ENCODE data around the gene AFDN.

AFDN gene

GRCh38 chr6:167863897-167864296 lies 37.2 kb downstream of the AFDN start:
- H3K4me3 ChIP-seq (ENCODE audit: low read depth in 1 of 2, low read length in 2 of 2), result no peak overlapping the region
- H3K27ac ChIP-seq (ENCODE audit: low read depth, low read length), result no peak overlapping the region
- H3K4me1 ChIP-seq (ENCODE audit: insufficient read depth, low read length), result peaks cover 27% of the 10 kb centered on the region
- no peaks in the 10 kb centered on the region for H3K9me3 ChIP-seq (ENCODE audit: low read length)
- no peaks in the 10 kb centered on the region for H3K27me3 ChIP-seq (ENCODE audit: control insufficient read depth in 1 of 2, insufficient read depth in 2 of 2, low read length in 2 of 2)
- peaks cover 13% of the 10 kb centered on the region for H3K36me3 ChIP-seq (ENCODE audit: insufficient read depth, low read length)
- H3K9ac ChIP-seq (ENCODE audit: low read length), result no peak overlapping the region

- Histone ChIP-seq H3K9ac (ENCODE audit: low read length) (no peak overlapping the region), H3K36me3 (ENCODE audit: insufficient read depth, low read length) (peaks cover 19% of the 10 kb centered on the region), H3K27ac (ENCODE audit: low read depth, low read length) (no peak overlapping the region), H3K4me1 (ENCODE audit: insufficient read depth, low read length) (peaks cover 2% of the 10 kb centered on the region), H3K9me3 (ENCODE audit: low read length) (no peaks in the 10 kb centered on the region), H3K4me3 (ENCODE audit: low read depth in 1 of 2, low read length in 2 of 2) (no peak overlapping the region), H3K27me3 (ENCODE audit: control insufficient read depth in 1 of 2, insufficient read depth in 2 of 2, low read length in 2 of 2) (no peaks in the 10 kb centered on the region)
Observed at GRCh38 chr6:167866642-167867041, 39.9 kb downstream of the AFDN start.

- no peak overlapping the region for H3K9ac ChIP-seq (ENCODE audit: low read length)
- H3K4me3 ChIP-seq (ENCODE audit: low read depth in 1 of 2, low read length in 2 of 2), result no peak overlapping the region
- no peak overlapping the region for H3K27ac ChIP-seq (ENCODE audit: low read depth, low read length)
- H3K27me3 ChIP-seq (ENCODE audit: control insufficient read depth in 1 of 2, insufficient read depth in 2 of 2, low read length in 2 of 2), result no peaks in the 10 kb centered on the region
- H3K4me1 ChIP-seq (ENCODE audit: insufficient read depth, low read length), result no peaks in the 10 kb centered on the region
- no peaks in the 10 kb centered on the region for H3K9me3 ChIP-seq (ENCODE audit: low read length)
- H3K36me3 ChIP-seq (ENCODE audit: insufficient read depth, low read length), result peaks cover 29% of the 10 kb centered on the region
Observed at GRCh38 chr6:167870321-167870720, 43.6 kb downstream of the AFDN start.

GRCh38 chr6:167872538-167873210 lies 46.0 kb downstream of the AFDN start:
- Histone ChIP-seq H3K4me3 (ENCODE audit: low read depth in 1 of 2, low read length in 2 of 2) (no peak overlapping the region), H3K27me3 (ENCODE audit: control insufficient read depth in 1 of 2, insufficient read depth in 2 of 2, low read length in 2 of 2) (no peaks in the 10 kb centered on the region), H3K36me3 (ENCODE audit: insufficient read depth, low read length) (peaks cover 34% of the 10 kb centered on the region), H3K27ac (ENCODE audit: low read depth, low read length) (no peak overlapping the region), H3K9me3 (ENCODE audit: low read length) (no peaks in the 10 kb centered on the region), H3K4me1 (ENCODE audit: insufficient read depth, low read length) (no peaks in the 10 kb centered on the region), H3K9ac (ENCODE audit: low read length) (no peak overlapping the region)

GRCh38 chr6:167877994-167878779 lies 51.5 kb downstream of the AFDN start:
- Histone ChIP-seq H3K27ac (ENCODE audit: low read depth, low read length) (no peak overlapping the region), H3K27me3 (ENCODE audit: control insufficient read depth in 1 of 2, insufficient read depth in 2 of 2, low read length in 2 of 2) (no peaks in the 10 kb centered on the region), H3K4me1 (ENCODE audit: insufficient read depth, low read length) (no peaks in the 10 kb centered on the region), H3K36me3 (ENCODE audit: insufficient read depth, low read length) (peaks cover 31% of the 10 kb centered on the region), H3K9ac (ENCODE audit: low read length) (no peak overlapping the region), H3K9me3 (ENCODE audit: low read length) (no peaks in the 10 kb centered on the region), H3K4me3 (ENCODE audit: low read depth in 1 of 2, low read length in 2 of 2) (no peak overlapping the region)

- Histone ChIP-seq H3K36me3 (ENCODE audit: insufficient read depth, low read length) (peaks cover 31% of the 10 kb centered on the region), H3K4me3 (ENCODE audit: low read depth in 1 of 2, low read length in 2 of 2) (no peak overlapping the region), H3K27me3 (ENCODE audit: control insufficient read depth in 1 of 2, insufficient read depth in 2 of 2, low read length in 2 of 2) (no peaks in the 10 kb centered on the region), H3K9ac (ENCODE audit: low read length) (no peak overlapping the region), H3K27ac (ENCODE audit: low read depth, low read length) (no peak overlapping the region), H3K4me1 (ENCODE audit: insufficient read depth, low read length) (no peaks in the 10 kb centered on the region), H3K9me3 (ENCODE audit: low read length) (no peaks in the 10 kb centered on the region)
Observed at GRCh38 chr6:167879612-167880011, 52.9 kb downstream of the AFDN start.

GRCh38 chr6:167881327-167881726 lies 54.6 kb downstream of the AFDN start:
- no peak overlapping the region for H3K9ac ChIP-seq (ENCODE audit: low read length)
- H3K36me3 ChIP-seq (ENCODE audit: insufficient read depth, low read length), result peaks cover 24% of the 10 kb centered on the region
- H3K27me3 ChIP-seq (ENCODE audit: control insufficient read depth in 1 of 2, insufficient read depth in 2 of 2, low read length in 2 of 2), result no peaks in the 10 kb centered on the region
- H3K9me3 ChIP-seq (ENCODE audit: low read length), result no peaks in the 10 kb centered on the region
- H3K4me3 ChIP-seq (ENCODE audit: low read depth in 1 of 2, low read length in 2 of 2), result no peak overlapping the region
- H3K4me1 ChIP-seq (ENCODE audit: insufficient read depth, low read length), result no peaks in the 10 kb centered on the region
- H3K27ac ChIP-seq (ENCODE audit: low read depth, low read length), result no peak overlapping the region

GRCh38 chr6:167882244-167882643 lies 55.5 kb downstream of the AFDN start:
- H3K9me3 ChIP-seq (ENCODE audit: low read length), result no peaks in the 10 kb centered on the region
- no peak overlapping the region for H3K4me3 ChIP-seq (ENCODE audit: low read depth in 1 of 2, low read length in 2 of 2)
- no peaks in the 10 kb centered on the region for H3K4me1 ChIP-seq (ENCODE audit: insufficient read depth, low read length)
- H3K27ac ChIP-seq (ENCODE audit: low read depth, low read length), result no peak overlapping the region
- H3K9ac ChIP-seq (ENCODE audit: low read length), result no peak overlapping the region
- peaks cover 22% of the 10 kb centered on the region for H3K36me3 ChIP-seq (ENCODE audit: insufficient read depth, low read length)
- no peaks in the 10 kb centered on the region for H3K27me3 ChIP-seq (ENCODE audit: control insufficient read depth in 1 of 2, insufficient read depth in 2 of 2, low read length in 2 of 2)

GRCh38 chr6:167888098-167888497 lies 61.4 kb downstream of the AFDN start:
- Histone ChIP-seq H3K27me3 (ENCODE audit: control insufficient read depth in 1 of 2, insufficient read depth in 2 of 2, low read length in 2 of 2) (no peaks in the 10 kb centered on the region), H3K4me3 (ENCODE audit: low read depth in 1 of 2, low read length in 2 of 2) (no peak overlapping the region), H3K36me3 (ENCODE audit: insufficient read depth, low read length) (peaks cover 8% of the 10 kb centered on the region), H3K27ac (ENCODE audit: low read depth, low read length) (no peak overlapping the region), H3K9me3 (ENCODE audit: low read length) (no peaks in the 10 kb centered on the region), H3K9ac (ENCODE audit: low read length) (no peak overlapping the region), H3K4me1 (ENCODE audit: insufficient read depth, low read length) (no peaks in the 10 kb centered on the region)

- Histone ChIP-seq H3K9me3 (ENCODE audit: low read length) (no peaks in the 10 kb centered on the region), H3K4me3 (ENCODE audit: low read depth in 1 of 2, low read length in 2 of 2) (no peak overlapping the region), H3K27ac (ENCODE audit: low read depth, low read length) (no peak overlapping the region), H3K27me3 (ENCODE audit: control insufficient read depth in 1 of 2, insufficient read depth in 2 of 2, low read length in 2 of 2) (no peaks in the 10 kb centered on the region), H3K9ac (ENCODE audit: low read length) (no peak overlapping the region), H3K4me1 (ENCODE audit: insufficient read depth, low read length) (no peaks in the 10 kb centered on the region), H3K36me3 (ENCODE audit: insufficient read depth, low read length) (peaks cover 9% of the 10 kb centered on the region)
Observed at GRCh38 chr6:167892835-167893815, 66.4 kb downstream of the AFDN start.

GRCh38 chr6:167894965-167895364 lies 68.3 kb downstream of the AFDN start:
- Histone ChIP-seq H3K4me1 (ENCODE audit: insufficient read depth, low read length) (no peaks in the 10 kb centered on the region), H3K27ac (ENCODE audit: low read depth, low read length) (no peak overlapping the region), H3K4me3 (ENCODE audit: low read depth in 1 of 2, low read length in 2 of 2) (no peak overlapping the region), H3K9ac (ENCODE audit: low read length) (no peak overlapping the region), H3K27me3 (ENCODE audit: control insufficient read depth in 1 of 2, insufficient read depth in 2 of 2, low read length in 2 of 2) (no peaks in the 10 kb centered on the region), H3K36me3 (ENCODE audit: insufficient read depth, low read length) (peaks cover 11% of the 10 kb centered on the region), H3K9me3 (ENCODE audit: low read length) (no peaks in the 10 kb centered on the region)

Data from muscle layer of colon (tissue), 2 donors.